Measurements from ENCODE around the gene RFXANK.

- TF ChIP-seq CTCF (IDR thresholded peaks at IDR 0.05) (no peak), EP300 (IDR thresholded peaks at IDR 0.05) (no peak)
Observed at GRCh38 chr19:19217099-19217498, 25.0 kb downstream of the RFXANK start.

Measured in sigmoid colon (tissue), 4 donors.